ENCODE measurements around the gene KIAA0513. TPM values are rescaled to one million over a fixed set of nuclear protein-coding genes. Genes with fewer than 3 reads are reported as not detected.
"Not testable (repeated sequence)": the region's sequence is repeated elsewhere in the genome, so short reads cannot be mapped to it uniquely, and the experiment has no call there.

The KIAA0513 gene
- total RNA-seq, 1 donor from 2014 or later, result 20.3 TPM

DNA sequence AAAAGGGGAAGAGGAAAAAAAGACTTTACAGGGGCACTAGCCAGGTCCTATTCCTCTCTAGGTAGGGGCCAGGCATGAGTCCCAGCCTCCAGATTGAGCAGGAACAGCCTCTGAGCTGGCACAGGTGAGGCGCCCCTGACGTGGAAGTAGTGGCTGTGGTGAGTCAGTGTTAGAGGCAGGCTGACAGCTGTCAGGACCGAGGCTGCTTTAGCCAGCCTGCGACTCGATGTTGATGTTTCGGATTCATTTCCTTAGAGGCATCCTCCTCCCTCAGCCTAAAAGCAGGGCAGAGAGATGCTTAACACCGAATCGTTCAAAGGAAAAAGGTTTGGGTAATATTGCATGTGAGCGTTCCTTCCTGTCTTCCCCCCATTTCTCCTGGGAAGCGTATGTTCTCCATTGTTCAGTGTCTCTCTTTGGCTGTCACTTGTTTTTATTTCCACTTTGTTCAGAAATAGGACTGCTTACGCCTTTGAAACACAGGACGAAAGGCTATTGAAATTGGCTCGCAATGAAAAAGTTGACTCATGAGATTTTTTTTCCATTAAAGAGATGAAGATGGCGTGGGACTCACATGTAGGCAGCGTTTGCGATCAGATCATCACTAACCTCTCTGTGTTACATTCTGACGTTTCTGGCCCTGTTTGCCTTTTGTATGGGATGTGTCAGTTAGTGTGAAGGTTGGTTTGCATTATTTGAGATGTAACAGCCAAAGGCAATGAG is 1.3 kb downstream of the KIAA0513 start:
- DNase-seq (ENCODE audit: low read depth), result peak; percentile 44

DNA sequence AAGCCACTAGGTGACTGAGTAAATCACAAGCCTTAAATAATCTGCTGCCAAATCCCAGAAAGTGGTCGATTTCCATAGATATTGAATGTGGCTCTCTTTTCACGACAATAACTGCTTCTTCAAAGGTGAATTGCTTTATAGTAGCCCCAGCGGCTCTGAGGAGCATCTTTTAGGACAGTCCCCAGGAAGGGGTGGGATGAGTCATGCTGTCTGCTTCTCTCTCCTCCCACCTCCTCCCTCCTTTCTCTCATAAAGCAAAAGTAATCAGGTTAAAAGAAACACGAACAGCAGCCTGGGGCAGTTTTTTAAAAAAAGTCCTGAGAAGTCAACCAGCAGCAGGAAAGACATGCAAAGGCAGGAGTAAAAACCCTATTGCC is 1.8 kb downstream of the KIAA0513 start:
- peak; percentile 64 for DNase-seq (ENCODE audit: low read depth)

DNA sequence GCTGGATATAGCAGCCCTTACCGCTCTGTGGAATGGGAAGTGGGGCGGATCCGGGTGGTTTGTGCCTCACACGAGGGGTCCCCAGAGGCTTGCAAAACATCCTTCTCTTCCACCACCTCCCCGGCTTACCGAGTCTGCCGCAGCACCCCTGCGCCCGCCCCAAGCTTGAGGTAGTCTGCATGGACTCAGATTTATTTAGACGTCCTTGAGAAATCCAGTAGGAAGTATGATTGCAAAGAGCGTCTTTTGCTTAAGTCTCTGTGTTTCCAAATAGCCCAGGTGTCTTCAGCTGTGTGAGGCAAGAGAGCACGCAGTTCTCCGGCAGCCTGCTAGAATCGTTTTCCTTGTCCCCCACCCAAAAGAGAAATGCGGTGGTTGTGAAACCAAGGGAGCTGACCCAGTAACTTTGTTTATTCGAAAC is 2.4 kb downstream of the KIAA0513 start:
- no peak for DNase-seq (ENCODE audit: low read depth)

DNA sequence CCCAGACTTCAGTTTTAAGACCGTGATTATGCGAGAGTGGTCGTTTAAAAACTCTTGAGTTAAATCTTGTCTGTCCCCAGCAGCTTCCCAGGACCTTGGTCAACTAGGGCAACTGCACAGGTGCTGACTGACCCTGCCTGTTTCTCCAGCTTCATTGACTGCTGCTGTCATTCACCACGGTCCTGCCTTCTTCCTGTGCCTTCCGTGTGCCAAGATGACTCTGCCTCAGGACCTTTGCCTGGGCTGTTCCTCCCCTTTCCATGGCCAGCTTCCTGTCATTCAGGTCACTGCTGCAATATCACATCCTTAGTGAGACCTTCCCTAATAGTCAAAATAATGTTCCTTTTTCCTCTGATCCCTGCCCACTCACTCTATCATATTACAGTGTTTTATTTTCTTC is 3.9 kb downstream of the KIAA0513 start:
- no peak for DNase-seq (ENCODE audit: low read depth)

DNA sequence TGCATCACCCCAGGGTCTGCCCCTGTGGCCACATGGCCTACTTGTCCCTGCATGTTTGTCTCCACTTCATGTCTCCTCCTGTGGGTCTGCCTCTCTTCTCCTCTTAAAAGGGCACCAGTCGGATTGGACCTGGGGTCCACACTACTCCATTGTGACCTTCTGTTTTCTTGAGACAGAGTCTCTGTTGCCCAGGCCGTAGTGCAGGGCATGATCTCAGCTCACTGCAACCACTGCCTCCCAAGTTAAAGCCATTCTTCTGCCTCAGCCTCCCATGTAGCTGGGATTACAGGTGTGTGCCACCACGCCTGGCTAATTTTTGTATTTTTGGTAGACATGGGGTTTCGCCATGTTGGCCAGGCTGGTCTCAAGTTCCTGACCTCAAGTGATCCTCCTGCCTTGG is 4.6 kb downstream of the KIAA0513 start:
- DNase-seq (ENCODE audit: low read depth), result not testable (repeated sequence)

DNA sequence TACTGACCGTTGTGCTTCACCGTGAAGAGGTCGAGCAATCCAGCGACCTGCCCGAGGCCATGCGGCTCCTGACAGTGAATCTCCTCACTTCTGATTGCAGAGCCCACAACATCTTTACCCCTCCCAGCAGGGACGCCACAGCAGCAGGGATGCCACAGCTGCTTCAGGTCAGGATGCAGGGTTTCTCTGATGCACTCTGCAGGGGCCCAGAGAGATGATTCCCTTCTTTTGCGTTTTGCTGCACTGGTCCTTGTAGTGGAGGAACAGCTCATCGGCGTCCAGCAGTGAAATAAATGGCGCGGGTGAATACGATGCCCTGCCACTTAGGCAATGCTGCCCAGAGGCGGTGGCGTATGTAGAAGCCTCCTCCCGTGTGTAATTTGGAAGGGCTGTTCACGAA is 5.6 kb downstream of the KIAA0513 start:
- DNase-seq (ENCODE audit: low read depth), result no peak

DNA sequence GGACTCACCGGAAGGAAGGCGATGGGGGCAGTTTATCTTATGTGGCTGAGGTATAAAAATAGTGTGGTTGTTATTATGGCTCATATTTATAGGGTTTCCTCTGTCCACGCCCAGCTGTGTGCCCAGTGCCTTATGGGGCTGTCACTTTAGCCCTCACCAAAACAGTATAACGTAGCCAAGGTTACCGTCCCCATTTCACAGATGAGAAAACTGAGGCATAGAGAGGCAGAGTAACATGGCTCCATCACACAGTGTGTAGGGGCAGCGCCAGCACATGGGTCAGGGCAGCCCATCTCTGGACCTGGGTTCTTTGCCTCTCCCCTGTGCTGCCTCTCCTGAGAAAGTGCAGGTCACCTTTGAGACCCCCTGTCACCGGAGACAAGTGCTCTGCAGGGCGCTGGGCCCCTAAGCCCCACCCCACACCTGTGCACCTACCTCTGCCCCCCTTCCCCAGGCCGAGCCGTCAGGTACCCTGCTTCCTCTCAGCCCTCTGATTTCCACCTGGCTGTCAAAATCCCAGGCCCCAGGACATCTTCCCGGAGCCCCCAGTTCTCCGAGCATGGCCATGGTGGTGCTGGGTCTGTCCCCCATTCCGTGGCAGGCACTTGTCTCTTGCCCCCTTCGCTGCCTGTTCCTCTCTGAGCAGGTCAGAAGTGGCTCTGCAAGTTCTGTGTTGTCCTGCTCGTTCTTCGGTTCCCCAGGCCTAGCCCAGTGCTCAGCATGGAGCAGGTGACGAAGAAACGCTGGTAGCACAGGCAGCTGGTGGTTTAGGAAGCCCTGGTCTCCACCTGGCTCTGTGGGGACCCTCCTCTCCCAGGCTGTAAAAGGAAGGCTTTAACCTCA is 7.2 kb downstream of the KIAA0513 start:
- no peak for DNase-seq (ENCODE audit: low read depth)

DNA sequence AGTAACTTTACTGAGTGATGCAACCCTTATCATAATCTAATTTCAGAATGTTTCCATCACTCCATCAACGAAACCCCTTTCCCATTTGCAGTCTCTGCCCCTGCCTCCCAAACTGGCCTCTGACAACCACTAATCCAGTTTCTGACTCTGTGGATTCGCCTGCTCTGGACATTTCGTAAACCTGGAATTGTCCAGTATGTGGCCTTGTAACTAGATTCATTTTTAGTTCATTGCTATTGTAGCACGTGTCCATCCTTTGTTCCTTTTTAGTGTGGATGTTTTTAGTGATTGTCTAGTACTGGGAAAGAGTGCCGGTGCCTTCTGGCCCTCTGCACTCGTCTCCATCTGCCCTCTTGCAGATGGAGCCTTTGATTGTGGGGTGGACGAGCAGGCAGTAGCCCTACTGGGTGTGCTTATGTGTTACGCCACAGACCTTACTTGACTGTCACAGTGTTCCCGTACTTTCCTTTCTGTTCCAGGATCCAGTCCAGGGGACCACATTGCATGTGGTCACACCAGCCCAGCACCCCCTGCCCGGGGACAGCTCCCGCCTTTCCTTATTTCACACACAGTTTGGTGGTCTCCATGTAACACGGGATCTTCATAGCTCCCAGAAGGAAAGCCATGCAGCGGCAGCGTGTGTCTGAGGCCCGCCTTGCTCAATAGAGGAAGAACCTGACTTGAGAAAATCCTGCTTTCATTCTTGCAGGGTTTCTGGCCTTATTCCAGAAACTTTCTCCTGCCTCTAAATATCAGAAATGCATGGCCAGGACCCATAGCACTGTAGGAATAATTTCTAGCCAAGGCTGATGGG is 8.8 kb downstream of the KIAA0513 start:
- no peak for DNase-seq (ENCODE audit: low read depth)

DNA sequence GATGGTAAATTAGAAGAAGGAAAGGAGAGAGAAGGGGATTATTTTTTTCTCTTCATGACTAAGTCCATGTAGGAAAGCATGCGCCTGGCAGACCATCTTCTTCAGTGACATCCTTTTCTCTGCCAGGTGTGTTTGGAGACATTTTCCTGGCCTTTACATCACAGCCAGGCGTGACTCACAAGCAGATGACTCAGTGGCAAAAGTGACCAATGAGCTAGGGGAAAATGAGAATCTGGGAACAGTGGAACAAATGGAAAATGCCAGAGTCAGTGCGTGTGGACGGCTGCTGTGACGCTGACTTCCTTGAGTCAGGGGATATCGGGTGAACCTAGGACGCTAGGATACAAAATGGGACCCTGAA is 9.4 kb downstream of the KIAA0513 start:
- DNase-seq (ENCODE audit: low read depth), result peak; percentile 63

DNA sequence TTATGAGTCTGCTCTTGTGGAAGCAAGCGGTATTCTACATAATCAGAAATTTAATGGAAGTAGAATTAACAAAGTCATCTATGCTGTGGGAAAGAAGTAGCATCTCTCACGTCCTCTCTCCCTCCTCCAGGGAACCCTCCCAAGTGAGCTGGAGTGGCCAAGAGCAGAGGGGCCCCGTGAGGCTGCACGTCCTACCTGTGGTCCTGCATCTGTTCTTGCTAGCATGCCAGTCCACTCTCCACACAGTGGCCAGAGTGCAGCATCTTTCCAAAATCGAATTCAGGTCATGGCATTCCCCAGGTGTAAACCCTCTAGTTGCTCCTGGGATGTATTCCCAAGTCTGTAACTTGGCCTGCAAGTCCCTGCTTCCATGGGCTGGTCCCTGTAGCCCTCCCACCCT is 10.1 kb downstream of the KIAA0513 start:
- DNase-seq (ENCODE audit: low read depth), result no peak

DNA sequence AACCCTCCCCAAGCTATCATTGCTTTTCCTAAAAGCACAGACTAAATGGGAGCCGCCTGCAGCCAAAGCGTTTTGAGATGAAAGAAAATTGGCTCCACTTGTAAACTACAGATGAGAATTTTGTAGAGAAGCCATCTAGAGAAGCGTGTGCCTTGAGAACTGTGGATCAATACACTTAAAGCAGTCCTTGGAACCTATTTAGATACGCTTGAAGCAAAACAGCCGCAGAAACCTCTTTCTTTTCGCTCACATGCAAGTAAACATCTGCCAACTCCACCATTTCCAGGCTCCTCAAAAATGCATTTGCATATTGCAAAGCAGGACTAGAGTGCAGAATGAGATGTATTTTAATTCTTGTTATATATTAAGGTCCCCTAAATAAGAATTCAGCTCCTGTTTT is 13.1 kb downstream of the KIAA0513 start:
- DNase-seq (ENCODE audit: low read depth), result no peak

DNA sequence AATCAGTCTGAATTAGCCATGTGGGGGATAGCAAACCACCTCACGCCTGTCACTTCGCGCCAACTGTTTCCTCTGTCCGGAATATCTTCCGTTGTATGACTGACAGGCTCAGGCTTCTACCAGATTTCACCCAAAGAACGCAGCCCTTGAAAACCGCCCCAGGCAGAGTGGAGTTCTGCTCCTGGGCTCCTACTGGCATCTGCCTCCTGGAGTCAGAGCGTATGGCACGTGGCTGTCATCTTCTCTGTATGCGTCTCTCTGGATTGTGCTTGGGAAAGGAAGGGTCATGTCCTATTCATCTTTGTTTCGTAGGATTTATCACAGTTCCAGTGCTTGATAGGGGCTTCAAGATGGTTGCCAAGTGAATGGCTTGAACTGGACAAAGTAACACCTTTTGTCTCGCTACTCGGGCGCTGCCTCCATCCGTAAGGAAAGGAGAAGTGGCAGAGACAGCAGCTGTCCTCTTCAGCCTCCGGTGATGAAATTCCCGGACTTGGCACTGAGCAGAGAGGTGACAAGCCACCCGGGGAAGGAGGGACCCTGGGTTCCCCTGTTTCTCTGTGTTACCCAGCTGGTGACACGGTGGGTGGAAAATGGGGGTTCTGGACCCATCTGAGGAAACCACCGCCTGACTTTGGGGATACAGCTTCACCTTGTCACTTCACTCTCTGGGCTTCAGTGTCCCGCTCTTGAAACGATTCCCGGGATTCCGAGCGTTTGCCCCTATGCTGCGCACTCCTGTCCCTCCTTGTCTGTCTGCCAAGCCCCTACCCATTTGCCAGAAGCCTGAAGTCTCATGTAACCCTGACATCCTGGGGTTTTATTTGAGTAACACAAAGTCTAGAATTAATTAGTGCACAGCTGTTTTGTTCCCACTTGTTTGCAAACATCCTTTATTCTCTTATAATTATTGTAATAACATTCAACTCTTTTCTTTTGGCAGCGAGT is 13.9 kb downstream of the KIAA0513 start:
- no peak for DNase-seq (ENCODE audit: low read depth)

DNA sequence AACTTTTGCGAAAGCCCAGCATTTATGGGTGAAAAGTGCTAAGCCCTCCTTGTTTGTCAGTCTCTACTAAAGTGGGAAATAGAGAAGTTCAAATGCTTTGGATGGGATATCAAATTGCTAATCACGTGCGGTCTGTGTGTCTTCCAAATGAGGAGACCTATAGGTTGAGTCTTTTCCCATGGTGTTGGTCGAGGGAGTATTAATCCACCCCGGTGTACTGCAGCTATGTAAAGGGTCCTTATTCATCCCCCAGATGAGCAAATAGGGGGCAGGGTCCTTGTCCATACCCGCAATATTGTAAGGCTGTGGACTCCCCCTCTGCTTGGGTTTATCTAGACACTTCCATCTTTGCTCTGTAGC is 14.6 kb downstream of the KIAA0513 start:
- no peak for DNase-seq (ENCODE audit: low read depth)

DNA sequence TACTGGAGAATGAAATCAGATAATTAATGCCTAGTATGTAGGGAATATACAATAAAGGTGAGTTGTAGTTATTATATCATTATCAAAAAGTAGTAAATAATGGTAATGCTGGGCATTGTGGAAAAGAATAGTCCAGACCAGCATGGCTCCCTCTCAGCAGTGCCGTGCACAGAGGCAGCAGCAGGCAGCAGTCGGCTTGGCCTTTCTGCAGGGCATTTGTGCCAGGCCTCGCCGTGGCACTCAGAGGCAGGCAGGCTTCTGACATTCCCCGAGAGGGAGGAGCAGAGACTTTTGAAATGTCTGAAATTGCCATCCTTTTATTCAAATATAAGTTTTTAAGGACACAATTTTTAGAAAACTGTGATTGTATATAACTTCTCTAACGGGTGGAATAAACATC is 15.0 kb downstream of the KIAA0513 start:
- no peak for DNase-seq (ENCODE audit: low read depth)

DNA sequence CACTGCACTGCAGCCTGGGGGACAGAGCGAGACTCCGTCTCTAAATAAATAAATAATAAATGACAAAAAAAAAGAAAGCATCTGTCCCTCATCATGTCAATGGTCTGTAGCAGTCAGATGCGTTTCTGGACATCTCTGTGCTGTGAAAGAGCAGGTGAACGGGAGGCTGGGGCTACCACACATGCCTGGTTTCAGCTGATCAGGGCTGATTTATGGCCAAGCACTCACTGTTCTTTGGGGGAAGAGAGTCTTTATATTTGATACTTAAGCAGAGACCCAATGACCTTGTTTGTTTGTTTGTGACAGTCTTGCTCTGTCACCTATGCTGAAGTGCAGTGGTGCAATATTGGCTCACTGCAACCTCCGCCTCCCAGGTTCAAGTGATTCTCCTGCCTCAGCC is 17.5 kb downstream of the KIAA0513 start:
- DNase-seq (ENCODE audit: low read depth), result no peak

DNA sequence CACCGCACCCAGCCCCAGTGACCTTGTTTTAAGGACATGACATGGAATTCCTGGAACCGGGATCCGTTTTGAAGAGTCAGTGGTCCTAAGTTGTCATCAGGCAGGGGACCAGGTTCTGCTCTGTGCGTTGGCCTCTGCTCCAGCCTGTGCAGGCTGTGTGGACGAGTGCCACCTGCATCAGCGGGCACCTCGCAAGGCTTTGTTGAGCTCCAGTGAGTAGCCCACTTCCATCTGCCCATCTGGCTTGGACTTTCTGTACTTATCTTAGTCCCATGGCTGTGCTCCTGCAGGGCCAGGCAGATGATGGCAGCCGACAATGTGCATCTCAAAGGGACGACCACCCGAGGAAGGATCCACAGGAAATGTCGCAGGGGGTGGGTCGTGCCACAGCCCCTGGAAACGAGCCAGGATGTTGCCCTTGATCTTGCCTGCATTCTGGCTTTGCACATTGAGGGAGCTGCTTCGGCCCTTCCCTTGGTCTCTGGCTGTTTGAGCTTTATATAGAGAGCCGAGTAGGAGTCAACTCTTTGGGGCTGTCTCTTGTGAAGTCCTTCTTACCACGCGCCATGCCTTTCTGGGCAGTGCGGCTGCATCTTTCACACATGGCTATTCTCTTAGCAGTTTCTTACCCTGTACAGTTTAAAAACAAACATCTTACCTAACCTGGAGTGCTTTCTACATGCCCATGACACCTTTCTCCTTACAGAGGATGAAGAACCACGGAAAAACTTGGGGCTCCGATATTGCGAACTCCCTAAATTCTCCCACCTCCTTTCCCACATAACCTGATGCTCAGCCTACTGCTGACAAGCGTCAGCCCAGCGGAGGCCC is 18.3 kb downstream of the KIAA0513 start:
- DNase-seq (ENCODE audit: low read depth), result no peak

DNA sequence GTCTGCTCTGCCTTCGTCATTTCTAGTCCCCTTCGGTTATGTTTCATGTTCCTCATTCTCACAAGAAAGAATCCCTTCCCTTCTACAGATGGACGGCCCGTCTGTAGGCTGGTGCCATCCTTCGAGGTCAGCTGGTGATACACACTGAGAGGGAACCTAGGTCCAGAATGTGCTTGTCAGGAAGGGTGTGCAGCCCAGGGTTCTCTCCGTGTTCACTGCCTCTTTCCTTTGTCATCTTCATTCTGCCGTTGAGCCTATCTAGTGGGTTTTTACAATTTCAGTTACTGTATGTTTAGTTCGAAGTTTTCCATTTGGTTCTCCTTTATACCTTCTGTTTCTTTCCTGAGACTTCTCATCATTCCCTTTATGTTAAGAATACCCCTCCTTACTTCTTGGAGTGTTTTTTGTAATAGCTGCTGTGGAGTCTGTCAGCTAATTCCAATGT is 18.9 kb downstream of the KIAA0513 start:
- DNase-seq (ENCODE audit: low read depth), result no peak

DNA sequence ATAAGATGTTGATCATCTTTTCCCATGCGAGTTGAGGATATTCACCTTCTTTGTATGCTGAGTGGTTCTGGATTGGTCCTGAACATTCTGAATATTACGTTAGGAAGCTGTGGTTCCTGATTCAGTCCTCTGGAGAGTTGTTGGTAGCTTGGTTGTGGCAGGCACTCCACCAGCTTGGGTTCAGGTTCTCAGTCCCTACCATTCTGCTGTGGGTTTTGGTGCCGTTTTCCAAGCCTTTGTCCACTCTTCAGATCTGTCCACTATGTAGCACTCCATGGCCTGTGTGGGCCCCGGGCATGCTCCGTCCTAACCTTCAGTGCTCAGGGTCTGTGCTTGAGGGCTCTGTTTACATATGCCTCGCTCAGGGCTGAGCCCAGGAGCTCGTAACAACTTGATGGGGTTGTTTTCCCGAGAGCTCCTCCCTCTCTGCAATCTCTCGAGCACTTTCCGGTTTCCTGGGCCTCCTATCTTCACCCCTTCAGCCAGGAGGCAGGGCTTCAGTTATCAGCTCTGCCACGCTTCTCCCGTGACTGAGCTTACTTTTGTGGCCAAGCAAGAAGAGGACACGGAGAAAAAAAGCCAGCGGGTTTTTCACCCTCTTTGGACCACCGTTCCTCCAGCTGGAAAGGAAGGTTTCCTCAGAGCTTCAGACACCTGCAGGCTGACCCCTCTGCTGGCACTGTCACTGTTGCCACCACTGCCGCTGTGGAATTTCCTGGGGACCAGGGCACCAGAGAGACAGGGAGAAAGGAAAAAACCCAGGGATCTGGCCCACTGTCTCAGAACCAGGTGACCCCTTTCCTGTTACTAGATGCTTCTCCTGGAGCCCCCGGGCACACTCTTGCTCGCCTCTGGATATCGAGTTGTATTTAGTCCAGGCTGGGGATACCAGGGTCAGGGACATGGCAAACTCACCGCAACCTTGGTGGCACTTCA is 19.6 kb downstream of the KIAA0513 start:
- no peak for DNase-seq (ENCODE audit: low read depth)

DNA sequence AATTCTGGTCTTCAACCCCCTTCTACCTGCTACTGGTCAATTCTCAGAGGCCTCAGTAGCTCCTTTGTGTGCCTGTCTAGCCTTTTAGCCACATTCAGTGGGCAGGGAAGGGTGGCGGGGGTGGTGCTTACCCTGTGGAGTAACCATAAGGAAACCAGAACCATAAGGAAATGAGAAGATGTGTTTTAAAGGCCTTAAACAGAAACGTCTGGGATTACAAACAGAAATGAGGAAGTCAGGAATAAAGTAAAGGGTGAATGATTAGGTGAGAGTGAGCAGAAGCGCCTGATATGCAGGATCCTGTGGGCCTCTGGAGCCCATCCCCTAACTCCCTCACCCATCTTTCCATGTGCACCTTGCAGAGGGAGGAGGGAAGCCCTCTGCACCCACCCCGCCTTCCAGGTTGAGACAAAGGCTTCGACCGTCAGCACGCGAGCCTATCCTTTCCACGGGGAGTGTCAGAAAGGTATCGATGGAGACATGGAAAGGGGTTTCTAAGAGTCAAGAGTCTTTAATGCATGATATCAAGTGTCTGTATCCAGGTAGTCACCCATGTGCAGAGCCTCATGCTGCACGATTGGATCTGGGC is 20.4 kb downstream of the KIAA0513 start:
- no peak for DNase-seq (ENCODE audit: low read depth)

All from renal cortical epithelial cell (primary cell).